ENCODE measurements around the gene KIF21B.
"Not testable (repeated sequence)": the region's sequence is repeated elsewhere in the genome, so short reads cannot be mapped to it uniquely, and the experiment has no call there.

The KIF21B gene

DNA sequence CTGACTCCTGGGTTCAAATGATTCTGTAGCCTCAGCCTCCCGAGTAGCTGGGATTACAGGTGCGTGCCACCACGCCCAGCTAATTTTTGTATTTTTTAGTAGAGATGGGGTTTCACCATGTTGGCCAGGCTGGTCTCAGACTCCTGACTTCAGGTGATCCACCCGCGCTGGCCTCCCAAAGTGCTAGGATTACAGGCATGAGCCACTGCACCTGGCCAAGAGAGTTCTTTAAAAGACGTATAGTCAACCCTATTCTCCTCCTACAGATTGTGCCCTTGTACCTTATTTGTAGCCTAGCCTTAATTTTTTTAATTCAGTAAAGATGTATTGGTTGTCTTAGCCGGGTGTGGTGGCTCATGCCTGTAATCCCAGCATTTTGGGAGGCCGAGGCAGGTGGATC is 93.2 kb downstream of the KIF21B start:
- DNase-seq, result not testable (repeated sequence)

GRCh38 chr1:200929530-200930278 is 93.8 kb downstream of the KIF21B start:
- DNase-seq, result no peak

- DNase-seq, result no peak
Measured at GRCh38 chr1:200925831-200926230, 97.7 kb downstream of the KIF21B start.

DNA sequence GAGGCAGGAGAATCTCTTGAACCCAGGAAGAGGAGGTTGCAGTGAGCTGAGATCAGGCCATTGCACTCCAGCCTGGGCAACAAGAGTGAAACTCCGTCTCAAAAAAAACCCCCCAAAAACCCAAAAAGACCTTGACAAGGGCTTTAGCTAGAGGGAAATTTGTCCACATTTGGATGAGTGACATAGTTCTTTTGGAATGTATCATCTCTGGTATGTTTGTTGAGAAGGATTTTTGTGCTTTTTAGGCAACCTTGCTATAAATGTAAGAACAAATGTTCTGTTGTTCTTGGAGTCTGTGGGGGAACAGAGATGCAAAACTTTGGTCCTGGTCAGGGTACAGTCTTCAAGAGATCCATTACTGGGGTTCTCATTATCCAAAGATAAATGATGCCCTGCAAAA is 99.9 kb downstream of the KIF21B start:
- no peak for DNase-seq

DNA sequence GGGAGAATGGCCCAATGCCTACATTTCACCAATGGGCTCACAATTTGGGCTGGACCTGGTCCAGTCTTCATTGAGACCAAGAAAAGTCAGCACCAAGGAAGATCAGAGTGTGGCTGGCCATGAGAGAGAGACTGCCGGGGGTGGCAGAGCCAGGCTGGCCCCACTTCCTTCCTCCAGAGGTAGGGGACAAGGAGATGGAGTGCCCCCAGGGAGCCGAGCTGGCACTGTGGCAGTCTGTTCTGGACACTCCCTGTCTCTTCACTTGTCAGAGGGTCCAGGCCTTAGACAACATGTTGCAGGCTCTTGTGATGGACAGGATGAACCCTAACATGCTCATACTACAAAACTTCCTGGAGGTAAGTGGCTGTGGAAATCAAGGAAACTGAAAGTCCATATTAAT is 101.1 kb downstream of the KIF21B start:
- DNase-seq, result no peak

DNA sequence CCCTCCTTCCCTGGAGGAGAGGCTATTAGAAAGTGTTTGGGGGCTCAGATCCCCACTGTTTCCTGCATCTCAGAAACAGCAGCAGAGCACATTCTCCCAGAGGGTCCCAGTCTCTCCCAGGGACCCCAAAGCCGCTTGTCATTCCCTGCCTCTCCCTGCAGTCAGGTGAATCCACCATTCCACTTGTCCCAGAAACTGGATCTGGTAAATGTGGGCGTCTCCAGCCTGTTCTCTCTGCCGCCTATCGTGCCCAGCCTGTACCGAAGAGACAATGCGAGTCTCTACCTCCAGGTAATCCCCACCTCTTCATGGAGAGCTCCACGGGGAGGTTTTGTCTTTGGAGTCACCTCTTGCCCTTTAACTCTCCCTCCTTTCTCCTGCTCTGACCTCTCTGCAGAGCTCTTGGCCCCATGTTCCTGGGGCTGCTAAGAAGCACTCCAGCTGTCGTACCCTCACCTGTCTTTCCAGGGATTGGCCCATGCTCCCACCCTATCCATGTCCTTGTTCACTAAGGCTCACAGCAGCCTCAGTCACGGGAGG is 101.9 kb downstream of the KIF21B start:
- DNase-seq, result no peak

All from activated CD8-positive, alpha-beta memory T cell treated with anti-CD3 and anti-CD28 coated beads, Interleukin-2, amount 50 U/mL, for 4 hours (primary cell).